DMS 273 treated with DMSO at 0.1 percent for 48 hours (cell line): ENCODE results near the gene NOL4L.

ENCODE experiments used
- DNase-seq: peaks from one replicate; lab custom pipeline; 2025; lab: John Stamatoyannopoulos, UW

Gene NOL4L

GRCh38 chr20:32456869-32457478 is 128.2 kb downstream of the NOL4L start:
- DNase-seq = peak; percentile 3

GRCh38 chr20:32455901-32456701 is 129.0 kb downstream of the NOL4L start:
- DNase-seq = no peak

- no peak for DNase-seq
Measured at GRCh38 chr20:32455171-32455900, 129.8 kb downstream of the NOL4L start.

GRCh38 chr20:32454164-32455145 is 130.7 kb downstream of the NOL4L start:
- no peak for DNase-seq

- DNase-seq = no peak
Measured at GRCh38 chr20:32453467-32454163, 131.5 kb downstream of the NOL4L start.

GRCh38 chr20:32452776-32453466 is 132.2 kb downstream of the NOL4L start:
- no peak for DNase-seq

GRCh38 chr20:32451682-32452461 is 133.3 kb downstream of the NOL4L start:
- no peak for DNase-seq

GRCh38 chr20:32451340-32451681 is 133.8 kb downstream of the NOL4L start:
- no peak for DNase-seq

GRCh38 chr20:32450484-32451061 is 134.6 kb downstream of the NOL4L start:
- no peak for DNase-seq

- peak; percentile 68 for DNase-seq
Measured at GRCh38 chr20:32449890-32450401, 135.2 kb downstream of the NOL4L start.

GRCh38 chr20:32449057-32449889 is 135.9 kb downstream of the NOL4L start:
- no peak for DNase-seq

- no peak for DNase-seq
Measured at GRCh38 chr20:32448306-32449056, 136.7 kb downstream of the NOL4L start.

GRCh38 chr20:32447136-32448027 is 137.8 kb downstream of the NOL4L start:
- no peak for DNase-seq

GRCh38 chr20:32446301-32447100 is 138.6 kb downstream of the NOL4L start:
- DNase-seq = no peak

GRCh38 chr20:32445539-32446273 is 139.4 kb downstream of the NOL4L start:
- no peak for DNase-seq
